Naive thymus-derived CD4-positive, alpha-beta T cell (primary cell): Measurements from ENCODE around the gene CRB2. TPM values are rescaled to one million over a fixed set of nuclear protein-coding genes. Genes with fewer than 3 reads are reported as not detected.

Source experiments
- ATAC-seq: fragments of 150-1000 bp; cut with Tn5 transposase; 2 replicates; pipeline ENCODE4 v1.10.0; 2021; ENCODE audit warnings: mild to moderate bottlenecking, moderate library complexity
- CTCF ChIA-PET: fragments of 350-600 bp; sonication (Branson Sonifier 250); formaldehyde crosslinking; loops from one replicate; lab custom pipeline; 2021; ENCODE audit warnings: antibody characterized with exemption; lab: Charles Lee
- POLR2A ChIA-PET: fragments of 350-600 bp; sonication (Branson Sonifier 250); formaldehyde crosslinking; loops from one replicate; lab custom pipeline; 2021; ENCODE audit warnings: antibody characterized with exemption, inconsistent platforms; lab: Charles Lee
- DNase-seq, 9 donors: peaks; one replicate each; pipeline versions ENCODE4 v3.0.0 to v3.0.0-alpha.2; 2020 to 2022; ENCODE audit warnings: mixed read lengths in 1 of 9
- H3K27ac ChIP-seq: one replicate; pipeline ENCODE4 v1.7.0; 2013; ENCODE audit warnings: mild to moderate bottlenecking, low read depth, low read length, moderate library complexity
- H3K27me3 ChIP-seq, 2 donors: one replicate each; pipeline ENCODE4 v1.7.0; 2013; ENCODE audit warnings: low read length in 2 of 2, mild to moderate bottlenecking in 2 of 2, moderate library complexity in 2 of 2; ENCODE audit not compliant: control insufficient read depth in 2 of 2, insufficient read depth in 2 of 2
- H3K36me3 ChIP-seq, 3 experiments: 1 replicate in 2 of 3; 2 replicates in 1 of 3; pipeline ENCODE4 v1.7.0; 2013; ENCODE audit warnings: low read length in 3 of 3, mild to moderate bottlenecking in 3 of 3, moderate library complexity in 1 of 3; ENCODE audit not compliant: insufficient read depth in 3 of 3, control insufficient read depth in 2 of 3
- H3K4me1 ChIP-seq, 2 donors: one replicate each; pipeline ENCODE4 v1.7.0; 2013; ENCODE audit warnings: low read length in 2 of 2, mild to moderate bottlenecking in 2 of 2, moderate library complexity in 1 of 2; ENCODE audit not compliant: control insufficient read depth in 2 of 2, insufficient read depth in 2 of 2
- H3K4me3 ChIP-seq: 2 replicates; pipeline ENCODE4 v1.7.0; 2013; ENCODE audit warnings: mild to moderate bottlenecking, low read length
- H3K9me3 ChIP-seq, 3 experiments: 1 replicate in 2 of 3; 2 replicates in 1 of 3; pipeline ENCODE4 v1.7.0; 2013; ENCODE audit warnings: low read length in 3 of 3; ENCODE audit not compliant: control insufficient read depth in 2 of 3
- H3K27ac Mint-ChIP-seq, 9 donors: one replicate each; pipeline ENCODE4 v1.8.0; 2020 to 2022; ENCODE audit warnings: mixed read lengths in 9 of 9, mild to moderate bottlenecking in 8 of 9, moderate library complexity in 5 of 9, inconsistent platforms in 2 of 9
- H3K27me3 Mint-ChIP-seq, 5 donors: one replicate each; pipeline ENCODE4 v1.8.0; 2021 to 2022; ENCODE audit warnings: mixed read lengths in 5 of 5, mild to moderate bottlenecking in 1 of 5
- H3K36me3 Mint-ChIP-seq, 5 donors: one replicate each; pipeline ENCODE4 v1.8.0; 2020 to 2022; ENCODE audit warnings: mixed read lengths in 5 of 5, mild to moderate bottlenecking in 3 of 5, inconsistent platforms in 1 of 5
- H3K4me1 Mint-ChIP-seq, 7 donors: one replicate each; pipeline ENCODE4 v1.8.0; 2020 to 2022; ENCODE audit warnings: mixed read lengths in 7 of 7, mild to moderate bottlenecking in 3 of 7, inconsistent platforms in 1 of 7
- H3K4me3 Mint-ChIP-seq, 10 donors: one replicate each; pipeline ENCODE4 v1.8.0; 2020 to 2022; ENCODE audit warnings: mild to moderate bottlenecking in 10 of 10, mixed read lengths in 10 of 10, moderate library complexity in 6 of 10, inconsistent platforms in 2 of 10
- H3K9me3 Mint-ChIP-seq, 11 donors: one replicate each; pipeline ENCODE4 v1.8.0; 2020 to 2022; ENCODE audit warnings: mixed read lengths in 11 of 11, mild to moderate bottlenecking in 4 of 11, inconsistent platforms in 1 of 11, moderate library complexity in 1 of 11
- intact Hi-C, 2 donors: fragments of 100-400 bp; cut with micrococcal nuclease; formaldehyde crosslinking; loops; one replicate each; pipeline ENCODE4 v1.15.1; 2023
- polyA plus RNA-seq, 2 donors: library from polyadenylated mRNA; unstranded; fragments of 300-500 nt; fragmentation: Illumina TruSeq; gene quantifications; one replicate each; pipeline ENCODE4 v1.2.3, GENCODE V29; 2021
- total RNA-seq, 6 experiments: library from RNA in 5 of 6; stranded (reverse) in 5 of 6; gene quantifications; 1 replicate in 5 of 6; 2 replicates in 1 of 6; pipeline ENCODE4 v1.2.3 and lab custom pipeline; 2021 to 2026

Gene CRB2
- total and polyA plus RNA-seq, 7 experiments from 2014 or later: not detected

DNA sequence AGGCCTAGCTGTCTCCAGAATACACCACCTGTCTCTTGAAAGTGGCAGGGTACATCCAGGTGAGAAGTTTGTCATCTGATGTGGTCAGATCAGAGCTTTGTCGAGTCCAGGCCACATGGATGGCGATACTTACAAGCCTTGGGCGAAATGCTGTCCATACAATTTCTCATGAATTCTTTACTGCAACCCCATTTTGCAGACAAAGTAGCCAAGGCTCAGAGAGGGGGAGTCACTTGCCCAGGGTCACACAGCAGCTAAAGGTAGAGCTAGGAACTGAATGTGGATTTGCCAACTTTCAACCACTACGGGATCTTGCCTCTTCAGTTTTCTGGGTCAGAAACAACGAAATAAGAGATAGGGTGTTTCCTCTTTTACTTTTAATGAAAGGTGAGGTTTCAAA, 35.2 kb downstream of the CRB2 start:
- no peak overlapping the region for H3K27ac ChIP-seq
- H3K4me1 Mint-ChIP-seq: peaks cover 0 to 7% (median 0%) of the 10 kb centered on the region in 7 donors
- ChIA-PET POLR2A (no interaction called here), CTCF (interaction anchor here (0.6 kb wide), 1 partner anchor 743 kb away, joined by 6 read pairs; no protein-coding TSS in a partner anchor)
- no peaks in the 10 kb centered on the region for H3K27me3 ChIP-seq
- H3K4me3 Mint-ChIP-seq: no peak overlapping the region
- H3K27me3 Mint-ChIP-seq: no peaks in the 10 kb centered on the region
- H3K36me3 Mint-ChIP-seq: peaks cover 0 to 18% (median 4%) of the 10 kb centered on the region in 5 donors
- no peak overlapping the region for H3K4me3 ChIP-seq
- no peak overlapping the region for H3K27ac Mint-ChIP-seq
- no peaks in the 10 kb centered on the region for H3K36me3 ChIP-seq
- no peak for DNase-seq
- intact Hi-C loops: no loop called here
- H3K4me1 ChIP-seq: no peaks in the 10 kb centered on the region
- H3K9me3 ChIP-seq: no peaks in the 10 kb centered on the region
- ATAC-seq: no peak
- H3K9me3 Mint-ChIP-seq: peaks cover 0 to 1% (median 0%) of the 10 kb centered on the region in 11 donors

DNA sequence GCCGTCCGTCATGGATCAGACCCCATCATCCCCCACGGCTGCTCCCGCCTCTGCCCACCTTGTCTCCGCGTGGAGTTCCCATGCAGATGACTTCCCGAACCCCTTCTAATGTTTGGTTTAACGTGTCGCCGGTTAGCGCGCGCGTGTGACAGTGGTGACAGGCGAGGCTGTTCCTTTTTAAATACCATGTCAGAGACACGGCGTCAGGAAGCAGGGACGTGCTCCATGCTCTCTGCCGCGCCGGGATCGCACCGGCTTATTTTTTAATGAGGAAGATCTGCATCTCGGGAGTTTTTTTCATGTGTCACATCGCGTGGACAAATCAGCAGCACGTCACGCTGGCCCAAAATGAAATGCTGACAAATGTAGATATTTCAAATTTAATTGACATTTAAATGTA, 35.9 kb downstream of the CRB2 start:
- Histone ChIP-seq H3K27ac (no peak overlapping the region), H3K27me3 (no peaks in the 10 kb centered on the region), H3K9me3 (no peaks in the 10 kb centered on the region), H3K4me1 (no peaks in the 10 kb centered on the region), H3K36me3 (no peaks in the 10 kb centered on the region), H3K4me3 (no peak overlapping the region)
- ATAC-seq (no peak), DNase-seq (no peak)
- Mint-ChIP-seq H3K27me3 (no peaks in the 10 kb centered on the region), H3K36me3 (peaks cover 0 to 18% (median 4%) of the 10 kb centered on the region in 5 donors), H3K4me3 (no peak overlapping the region), H3K4me1 (peaks cover 0 to 7% (median 0%) of the 10 kb centered on the region in 7 donors), H3K9me3 (peaks cover 0 to 1% (median 0%) of the 10 kb centered on the region in 11 donors), H3K27ac (peak overlapping the region in 1 of 9 donors; percentile 20)
- intact Hi-C loops: no loop called here
- POLR2A ChIA-PET: no interaction called here
- CTCF ChIA-PET: no interaction called here

DNA sequence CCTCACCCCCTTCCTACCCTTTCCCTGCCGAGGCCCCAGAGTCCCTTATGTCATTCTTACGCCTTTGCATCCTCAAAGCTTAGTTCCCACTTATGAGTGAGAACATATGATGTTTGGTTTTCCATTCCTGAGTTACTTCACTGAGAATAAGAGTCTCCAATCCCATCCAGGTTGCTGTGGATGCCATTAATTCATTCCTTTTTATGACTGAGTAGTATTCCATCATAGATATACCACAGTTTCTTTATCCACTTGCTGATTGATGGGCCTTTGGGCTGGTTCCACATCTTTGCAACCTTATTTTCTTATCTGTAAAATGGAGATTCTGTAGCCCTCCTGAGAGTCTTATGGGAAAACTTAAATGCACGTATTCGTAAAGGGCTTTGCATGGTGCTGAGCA, 36.8 kb downstream of the CRB2 start:
- Histone ChIP-seq H3K27ac (no peak overlapping the region), H3K27me3 (no peaks in the 10 kb centered on the region), H3K9me3 (no peaks in the 10 kb centered on the region), H3K4me1 (no peaks in the 10 kb centered on the region), H3K4me3 (no peak overlapping the region), H3K36me3 (no peaks in the 10 kb centered on the region)
- Mint-ChIP-seq H3K27me3 (no peaks in the 10 kb centered on the region), H3K9me3 (peaks cover 0 to 1% (median 0%) of the 10 kb centered on the region in 11 donors), H3K27ac (no peak overlapping the region), H3K4me3 (no peak overlapping the region), H3K4me1 (peaks cover 0 to 4% (median 0%) of the 10 kb centered on the region in 7 donors), H3K36me3 (peaks cover 0 to 18% (median 4%) of the 10 kb centered on the region in 5 donors)
- intact Hi-C loops: no loop called here
- DNase-seq (no peak), ATAC-seq (no peak)
- POLR2A ChIA-PET: no interaction called here
- CTCF ChIA-PET: no interaction called here

DNA sequence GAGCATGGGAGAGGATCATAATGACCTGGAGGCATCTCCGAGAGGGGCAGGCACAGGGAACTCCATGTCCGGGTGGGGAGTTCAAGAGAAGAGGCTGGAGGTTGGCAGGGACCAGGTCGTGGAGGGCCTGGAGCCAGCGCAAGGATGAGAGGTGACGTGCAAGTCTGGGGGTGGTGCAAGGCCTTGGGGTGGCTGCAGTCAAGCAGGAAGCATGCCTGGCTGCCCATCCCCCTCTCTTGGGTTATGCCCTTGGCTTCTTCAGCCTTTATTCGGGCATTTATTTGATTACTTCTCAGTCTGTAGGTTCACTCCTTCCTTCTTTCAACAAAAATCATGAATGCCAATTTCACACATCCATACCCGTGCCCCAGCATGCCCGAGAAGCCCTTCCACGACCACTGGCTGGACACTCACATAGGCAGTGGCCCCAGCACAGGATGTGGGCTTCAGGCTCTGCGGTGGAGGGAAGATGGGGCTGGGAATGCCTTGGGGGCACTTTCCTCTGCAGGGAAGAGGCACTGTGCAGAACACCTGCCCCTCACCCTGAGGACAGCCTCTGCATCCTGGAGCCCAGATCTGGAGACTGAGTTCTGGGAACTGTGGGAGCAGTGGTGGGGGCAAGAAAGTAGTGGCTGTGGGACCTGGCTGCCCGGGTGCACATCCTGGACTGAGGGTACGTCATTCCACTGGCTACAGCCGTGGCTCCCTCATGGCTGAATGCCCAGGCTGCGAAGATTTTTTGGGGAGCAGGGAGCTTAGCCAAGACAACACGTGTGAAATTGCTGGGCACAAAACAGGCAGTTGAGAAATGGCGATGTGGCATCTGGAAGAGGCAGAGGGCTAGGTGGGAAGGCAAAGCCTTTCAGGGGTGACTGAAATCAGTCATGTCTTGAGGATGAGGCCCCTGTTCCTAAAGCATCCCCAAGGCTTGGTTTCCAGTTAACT, 38.6 kb downstream of the CRB2 start:
- Histone ChIP-seq H3K36me3 (no peaks in the 10 kb centered on the region), H3K4me3 (no peak overlapping the region), H3K27ac (no peak overlapping the region), H3K4me1 (no peaks in the 10 kb centered on the region), H3K9me3 (no peaks in the 10 kb centered on the region), H3K27me3 (no peaks in the 10 kb centered on the region)
- ChIA-PET CTCF (interaction anchor here (1.0 kb wide), 1 partner anchor 41 kb away, joined by 3 read pairs; no protein-coding TSS in a partner anchor), POLR2A (no interaction called here)
- ATAC-seq: no peak
- Mint-ChIP-seq H3K36me3 (peaks cover 0 to 18% (median 4%) of the 10 kb centered on the region in 5 donors), H3K4me3 (no peak overlapping the region), H3K9me3 (peaks cover 0 to 1% (median 0%) of the 10 kb centered on the region in 11 donors), H3K27ac (peak overlapping the region in 1 of 9 donors; percentile 29), H3K27me3 (no peaks in the 10 kb centered on the region), H3K4me1 (peaks cover 0 to 2% (median 0%) of the 10 kb centered on the region in 7 donors)
- DNase-seq: no peak
- intact Hi-C loops: no loop called here

DNA sequence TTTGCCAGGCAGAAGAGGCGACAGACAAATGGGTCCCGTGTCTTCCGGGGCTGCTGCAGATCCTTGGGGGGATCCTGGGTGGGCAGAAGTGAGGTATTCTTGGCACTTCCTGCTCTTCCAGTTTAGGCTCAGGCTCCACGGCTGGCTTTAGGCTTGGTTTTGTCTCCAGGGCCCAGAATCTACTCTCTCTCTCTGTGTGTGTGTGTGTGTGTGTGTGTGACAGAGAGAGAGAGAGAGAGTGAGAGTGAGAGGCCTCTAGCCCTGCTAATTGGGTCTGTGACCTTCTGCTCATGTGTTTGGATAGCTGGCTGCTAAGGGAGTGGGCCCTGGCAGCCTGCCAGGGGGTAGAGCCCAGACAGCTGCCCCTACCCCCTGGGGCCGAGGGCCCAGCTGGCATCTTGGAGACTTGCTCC, 39.3 kb downstream of the CRB2 start:
- intact Hi-C loops: no loop called here
- Mint-ChIP-seq H3K4me3 (no peak overlapping the region), H3K36me3 (peaks cover 0 to 18% (median 4%) of the 10 kb centered on the region in 5 donors), H3K27ac (no peak overlapping the region), H3K9me3 (peaks cover 0 to 1% (median 0%) of the 10 kb centered on the region in 11 donors), H3K27me3 (no peaks in the 10 kb centered on the region), H3K4me1 (peaks cover 0 to 2% (median 0%) of the 10 kb centered on the region in 7 donors)
- CTCF ChIA-PET: interaction anchor here (1.0 kb wide), 1 partner anchor 42 kb away, joined by 3 read pairs; no protein-coding TSS in a partner anchor
- H3K9me3 ChIP-seq: no peaks in the 10 kb centered on the region
- POLR2A ChIA-PET: no interaction called here
- no peaks in the 10 kb centered on the region for H3K27me3 ChIP-seq
- no peak for ATAC-seq
- no peaks in the 10 kb centered on the region for H3K36me3 ChIP-seq
- DNase-seq: no peak
- H3K4me1 ChIP-seq: no peaks in the 10 kb centered on the region
- no peak overlapping the region for H3K4me3 ChIP-seq
- no peak overlapping the region for H3K27ac ChIP-seq

DNA sequence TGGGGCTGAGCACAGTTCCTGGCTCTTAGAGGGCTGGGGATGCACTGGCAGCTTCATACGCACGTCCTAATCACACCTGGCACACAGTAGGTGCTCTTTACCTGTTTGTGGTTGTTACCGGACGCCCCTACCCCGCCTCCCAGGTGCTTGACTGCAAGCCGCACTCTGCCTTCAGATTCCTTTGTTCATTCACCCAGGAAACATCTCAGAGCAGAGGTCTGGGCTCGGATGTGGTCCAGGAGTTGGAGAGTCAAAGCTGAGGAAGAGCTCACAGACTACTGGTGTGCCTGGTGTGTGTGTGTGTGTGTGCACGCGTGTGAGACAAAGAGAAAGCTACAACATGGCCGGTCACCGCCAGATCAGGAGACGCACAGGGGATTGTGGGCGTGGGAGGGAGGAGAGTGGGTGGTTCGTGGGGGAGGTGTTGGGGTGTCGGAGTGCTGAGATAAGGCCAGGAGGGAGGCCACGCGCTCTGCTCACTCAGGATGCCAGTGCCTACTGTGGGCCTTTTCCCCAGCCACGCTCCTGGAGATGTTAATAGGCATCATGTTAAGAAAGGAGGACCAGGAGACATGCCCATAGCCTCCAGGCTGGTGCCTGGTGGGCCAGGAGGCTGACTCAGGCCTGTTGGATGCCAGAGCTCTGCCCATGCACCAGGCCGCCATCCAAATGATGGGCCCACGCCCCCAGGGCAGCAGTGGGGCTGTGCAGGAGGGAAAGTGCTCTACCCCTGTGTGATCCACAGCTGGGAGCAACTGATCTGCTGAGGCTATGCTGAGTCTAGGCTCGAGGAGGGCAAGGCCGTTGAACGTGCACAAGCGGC, 39.9 kb downstream of the CRB2 start:
- ChIA-PET POLR2A (no interaction called here), CTCF (interaction anchor here (1.0 kb wide), 1 partner anchor 43 kb away, joined by 3 read pairs; no protein-coding TSS in a partner anchor)
- Histone ChIP-seq H3K9me3 (no peaks in the 10 kb centered on the region), H3K4me1 (no peaks in the 10 kb centered on the region), H3K36me3 (no peaks in the 10 kb centered on the region), H3K27ac (no peak overlapping the region), H3K4me3 (no peak overlapping the region), H3K27me3 (no peaks in the 10 kb centered on the region)
- intact Hi-C loops: no loop called here
- Mint-ChIP-seq H3K27me3 (no peaks in the 10 kb centered on the region), H3K4me3 (no peak overlapping the region), H3K4me1 (peaks cover 0 to 2% (median 0%) of the 10 kb centered on the region in 7 donors), H3K27ac (no peak overlapping the region), H3K9me3 (peaks cover 0 to 1% (median 0%) of the 10 kb centered on the region in 11 donors), H3K36me3 (peaks cover 0 to 18% (median 4%) of the 10 kb centered on the region in 5 donors)
- DNase-seq (no peak), ATAC-seq (no peak)
